T1000 (cell line): ENCODE results near the gene SLC10A7.

Source experiments
- DNase-seq: peaks from one replicate; lab custom pipeline; 2025; ENCODE audit warnings: mixed read lengths; lab: John Stamatoyannopoulos, UW

Gene SLC10A7

DNA sequence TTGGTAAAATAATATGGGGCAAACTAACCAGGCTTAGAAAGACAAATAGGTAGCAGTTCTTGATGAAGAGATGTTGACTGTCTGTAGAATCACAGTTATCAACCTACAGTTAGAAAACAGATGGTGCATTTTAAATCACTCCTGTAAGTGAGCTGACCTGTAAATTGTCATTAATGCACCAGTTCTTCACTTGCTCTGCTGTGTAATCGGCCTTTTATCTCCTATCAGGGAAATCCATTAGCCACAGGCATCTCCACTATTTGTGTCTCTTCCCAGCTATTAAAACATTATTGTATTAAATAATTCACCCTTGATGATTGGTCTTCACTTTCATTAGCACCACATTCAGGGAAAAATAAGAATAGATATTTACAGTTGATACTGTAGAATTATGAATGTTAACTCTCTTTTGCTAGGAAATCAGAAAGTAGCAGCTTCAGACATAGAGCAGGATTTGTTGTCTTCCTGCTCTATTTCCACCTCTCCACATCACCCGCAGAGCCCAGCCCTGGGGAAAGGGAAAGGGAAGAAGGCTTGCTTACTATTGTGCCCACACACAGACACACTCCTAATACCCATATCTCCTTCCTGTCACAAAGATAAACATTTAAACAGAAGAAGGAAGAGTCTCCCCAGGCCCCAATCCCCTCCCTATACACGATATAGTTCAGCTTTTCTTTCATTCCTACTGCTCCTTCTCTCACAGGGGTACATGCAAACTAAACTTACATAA is 210.3 kb downstream of the SLC10A7 start:
- DNase-seq = no peak

DNA sequence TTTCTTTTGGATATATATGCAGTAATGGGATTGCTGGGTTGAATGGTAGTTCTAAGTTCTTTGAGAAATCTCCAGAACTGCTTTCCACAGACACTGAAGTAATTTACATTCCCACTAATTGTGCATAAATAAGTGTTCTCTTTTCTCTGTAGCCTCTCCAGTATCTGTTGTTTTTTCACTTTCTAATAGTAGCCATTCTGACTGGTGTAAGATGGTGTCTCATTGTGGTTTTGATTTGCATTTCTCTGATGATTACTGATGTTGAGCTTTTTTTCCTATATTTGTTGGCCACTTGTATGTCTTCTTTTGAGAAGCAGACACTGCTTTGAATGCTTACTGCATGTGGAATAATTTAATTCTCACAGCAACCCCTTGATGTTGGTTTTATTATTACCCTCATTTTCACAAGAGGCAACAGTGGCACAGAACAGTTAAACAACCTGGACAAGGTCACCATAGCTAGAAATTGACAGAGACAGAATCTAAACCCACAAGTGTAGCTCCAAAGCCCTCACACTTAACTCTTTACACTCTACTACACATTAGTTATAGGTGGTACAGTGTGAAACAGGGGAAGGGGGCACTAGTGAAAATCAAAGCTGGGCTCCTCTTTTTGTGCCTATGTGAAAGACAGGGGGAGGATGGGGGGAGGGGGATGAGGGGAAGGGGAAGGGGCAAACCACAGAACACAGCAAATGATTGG is 211.3 kb downstream of the SLC10A7 start:
- no peak for DNase-seq

DNA sequence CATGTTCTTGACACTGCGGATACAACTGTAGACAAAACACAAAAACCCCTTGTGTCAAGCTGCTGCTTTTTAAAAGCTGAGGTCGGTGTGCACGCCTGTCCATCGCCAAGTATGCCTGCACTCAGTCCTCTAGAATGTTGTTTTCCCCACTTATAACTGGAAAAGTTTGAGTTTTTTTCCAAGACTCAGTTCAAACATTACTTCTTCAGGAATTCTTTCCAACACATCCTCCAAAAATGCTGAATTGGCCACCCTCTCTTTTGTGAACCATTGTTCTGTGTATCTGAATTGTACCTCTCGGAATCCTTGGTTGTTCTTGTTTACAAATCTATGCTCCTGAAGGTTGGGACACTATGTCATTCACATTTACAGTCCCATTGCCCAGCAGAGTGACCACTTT is 212.8 kb downstream of the SLC10A7 start:
- no peak for DNase-seq

DNA sequence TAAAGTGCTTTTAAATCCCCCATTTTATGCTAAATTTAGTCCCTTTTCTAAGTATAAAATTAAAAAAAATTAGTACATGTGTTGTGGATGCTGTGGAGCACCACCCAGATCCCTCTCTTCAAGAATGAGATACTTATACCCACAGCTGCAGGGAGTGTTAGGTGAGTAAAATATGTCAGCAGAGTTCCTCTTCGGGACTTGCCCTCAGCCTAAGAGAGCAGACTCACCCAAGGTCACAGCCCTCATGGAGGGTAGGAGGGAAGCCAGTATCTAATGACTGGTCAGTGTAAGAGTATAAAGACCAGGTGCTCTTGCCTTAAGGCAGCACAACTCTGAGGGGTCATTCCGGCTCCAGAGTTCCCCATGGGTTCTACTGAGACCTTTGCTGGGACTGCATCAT is 218.9 kb downstream of the SLC10A7 start:
- no peak for DNase-seq

DNA sequence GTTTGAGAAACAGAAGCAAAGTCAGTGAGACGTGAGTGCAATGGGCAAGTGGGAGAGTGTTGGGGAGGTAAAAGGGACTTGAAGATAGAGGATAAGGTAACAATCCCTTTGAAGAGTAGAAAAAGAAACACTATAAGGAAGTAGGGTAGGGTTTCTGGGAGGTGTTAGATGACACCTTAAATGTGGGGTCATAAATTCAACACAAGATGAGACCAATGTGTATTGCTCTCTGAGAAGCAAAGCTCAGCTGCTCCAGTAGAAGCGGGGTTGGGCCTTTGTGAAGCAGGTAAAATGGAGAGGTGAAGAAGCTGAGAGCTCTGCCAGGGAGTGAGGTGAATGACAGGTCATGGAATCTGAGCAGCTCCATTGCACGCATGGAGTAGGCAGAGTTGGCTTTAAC is 222.1 kb downstream of the SLC10A7 start:
- no peak for DNase-seq

DNA sequence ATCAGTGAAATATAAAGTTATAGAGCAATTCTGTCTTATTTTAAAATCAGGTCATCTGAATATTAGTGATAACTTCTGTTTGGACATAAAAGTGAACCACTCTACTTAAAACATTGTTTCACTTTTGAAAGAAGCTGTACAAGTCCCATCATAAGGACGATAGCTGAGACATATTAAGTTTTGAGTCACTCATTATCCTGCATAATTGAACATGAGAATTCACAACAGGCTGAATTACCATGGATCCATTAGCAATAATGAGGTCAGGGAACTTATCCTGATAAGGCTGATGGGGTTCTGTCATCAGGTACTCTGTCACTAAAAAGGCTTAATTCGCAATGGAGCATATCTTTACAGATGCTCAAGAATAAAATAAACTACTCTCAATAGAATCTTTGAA is 227.0 kb downstream of the SLC10A7 start:
- DNase-seq = no peak

DNA sequence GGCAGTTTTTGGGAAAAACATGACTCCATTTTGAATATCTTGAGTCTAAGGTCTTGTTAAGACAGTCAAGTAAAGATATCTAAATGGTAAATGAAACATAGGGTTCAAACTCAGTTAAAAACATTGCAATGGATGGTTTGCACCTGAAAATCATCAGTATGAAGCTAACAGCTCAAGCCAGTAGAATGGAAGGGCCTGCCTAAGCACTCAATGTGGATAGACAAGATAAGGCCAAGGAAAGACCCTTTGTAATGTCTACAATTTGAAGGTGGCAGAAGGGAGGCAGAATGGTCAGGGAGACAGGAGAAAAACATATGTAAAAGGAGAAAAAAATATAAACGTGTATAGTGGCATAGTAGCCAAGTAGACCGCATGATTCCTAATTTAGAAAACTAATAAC is 229.2 kb downstream of the SLC10A7 start:
- no peak for DNase-seq

DNA sequence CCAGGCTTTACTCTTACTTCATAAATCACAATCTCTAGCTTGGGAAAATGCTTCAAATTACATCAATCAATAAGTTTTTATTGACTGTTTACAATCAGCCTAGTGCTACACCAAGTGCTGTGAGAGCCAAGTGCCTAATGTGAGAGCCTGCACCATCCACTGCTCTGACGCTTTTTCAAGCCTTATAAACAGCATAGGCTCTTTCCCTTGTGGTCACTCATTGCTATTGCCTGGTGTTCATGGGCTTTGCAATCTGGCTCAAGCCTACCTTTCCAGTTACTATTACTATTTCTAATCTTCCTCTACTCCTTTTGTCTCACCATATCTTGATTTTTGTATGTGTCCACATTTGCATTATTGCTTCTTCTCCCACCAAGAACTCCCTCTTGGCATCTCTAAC is 230.4 kb downstream of the SLC10A7 start:
- no peak for DNase-seq

DNA sequence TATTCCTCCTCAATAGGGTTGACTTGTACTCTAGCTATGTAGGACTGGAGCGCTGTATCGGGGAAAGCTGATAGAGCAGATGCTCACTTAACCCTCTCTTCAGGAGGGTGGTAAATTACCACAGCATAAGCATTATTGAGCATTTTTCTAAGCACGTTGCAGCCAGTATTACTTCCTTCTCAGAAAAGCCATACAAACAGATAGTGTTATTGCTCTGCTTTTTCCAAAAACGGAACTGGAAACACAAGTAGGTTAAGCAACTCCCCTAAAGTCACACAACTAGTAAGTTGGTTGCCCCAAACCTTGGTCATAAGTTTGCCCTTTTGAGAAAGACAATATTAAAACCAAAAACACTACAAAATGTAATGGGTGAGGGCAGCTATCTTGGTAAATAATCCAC is 233.5 kb downstream of the SLC10A7 start:
- DNase-seq = no peak

DNA sequence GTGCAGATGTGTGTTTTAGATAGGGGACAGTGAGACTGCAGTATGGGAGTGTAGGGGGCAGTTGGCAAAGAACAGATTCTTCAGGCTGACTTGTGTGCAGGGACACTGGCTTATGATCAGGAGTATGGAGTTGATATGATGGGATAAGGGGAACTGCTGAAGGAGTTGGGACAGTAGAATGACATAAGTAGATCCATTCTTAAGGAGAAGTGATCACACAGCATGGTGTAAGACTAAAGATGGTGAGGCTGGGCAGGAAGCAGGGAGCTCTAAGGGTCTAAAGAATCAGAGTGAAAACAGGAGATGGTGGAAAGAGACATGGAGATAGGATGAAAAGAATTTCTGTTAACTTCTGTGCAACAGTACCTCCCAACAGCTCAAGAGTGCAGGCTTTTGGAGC is 236.7 kb downstream of the SLC10A7 start:
- no peak for DNase-seq

DNA sequence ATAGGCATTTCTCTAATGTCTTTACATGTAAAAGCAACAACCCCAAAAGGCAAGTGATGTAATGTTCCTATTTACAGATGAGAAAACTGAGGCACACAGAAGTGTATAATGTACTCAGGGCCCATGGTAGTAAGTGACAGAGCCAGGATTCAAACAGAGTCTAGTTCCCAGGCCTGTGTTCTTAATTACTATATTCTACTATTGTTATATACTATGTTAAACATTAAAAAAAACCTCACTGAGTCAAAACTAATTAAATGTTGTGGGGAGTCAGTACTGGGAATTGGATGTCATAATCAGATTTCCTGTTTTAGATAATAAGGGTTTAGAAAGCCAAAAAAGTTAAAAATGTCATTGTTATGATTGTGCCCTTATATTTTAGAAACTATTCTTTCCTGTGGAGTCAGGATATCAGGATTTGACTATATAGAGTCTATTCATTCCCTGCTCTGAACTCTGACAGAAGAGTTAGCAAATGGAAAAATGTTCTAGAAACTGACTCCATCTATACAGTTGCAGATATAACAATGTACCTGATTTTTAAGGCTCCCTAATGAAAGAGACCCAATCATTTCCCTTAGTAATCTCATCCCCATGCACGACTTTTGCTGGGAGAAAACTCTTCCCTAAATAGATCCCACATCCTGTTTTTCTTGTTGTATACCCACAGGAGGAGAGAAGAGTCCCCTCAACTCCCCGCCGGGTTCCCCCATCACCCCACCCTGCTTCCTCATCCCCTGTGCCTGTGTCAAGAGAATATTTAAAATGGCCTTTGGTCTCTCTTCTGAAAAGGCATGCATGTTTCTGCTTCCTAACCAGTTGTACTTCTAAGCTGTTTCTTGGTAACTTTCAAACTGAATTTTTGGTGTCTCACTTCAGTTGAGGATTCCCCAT is 237.7 kb downstream of the SLC10A7 start:
- DNase-seq = no peak

DNA sequence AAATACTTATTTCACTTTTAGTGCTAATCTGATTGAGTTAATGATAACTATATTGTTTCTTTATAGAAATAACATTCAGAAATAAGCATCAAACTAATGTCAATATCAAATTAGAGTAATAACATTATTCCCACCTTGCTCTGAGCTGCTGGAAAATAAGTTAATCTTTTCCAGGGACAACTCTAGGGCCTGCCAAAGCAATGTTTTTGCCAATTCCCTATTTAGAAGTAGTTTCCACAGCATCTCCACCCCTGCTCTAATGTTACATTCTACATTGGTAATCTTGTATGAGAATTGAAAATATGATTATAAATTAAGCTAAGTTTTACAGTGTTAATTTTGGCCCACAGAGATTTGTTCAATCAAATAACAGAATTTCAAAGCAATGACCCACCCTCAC is 239.1 kb downstream of the SLC10A7 start:
- no peak for DNase-seq

DNA sequence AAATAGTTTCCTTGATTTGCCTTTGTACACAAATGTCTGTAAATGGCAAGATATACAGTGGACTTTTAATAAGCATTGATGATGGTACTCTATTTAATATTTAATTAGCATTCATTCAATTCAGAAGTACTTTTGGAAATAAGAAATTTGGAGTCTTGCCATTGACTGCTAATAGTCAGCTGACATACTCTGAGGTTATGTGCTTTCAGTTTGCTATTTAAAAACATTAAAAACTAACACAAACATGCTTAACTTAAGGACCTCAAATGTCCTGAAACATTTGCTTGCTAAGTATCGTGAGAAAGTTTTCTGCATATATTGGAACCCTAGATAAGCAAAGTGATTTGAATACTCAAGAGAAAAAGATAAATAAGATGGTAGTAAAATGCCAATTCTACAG is 242.8 kb downstream of the SLC10A7 start:
- DNase-seq = no peak

DNA sequence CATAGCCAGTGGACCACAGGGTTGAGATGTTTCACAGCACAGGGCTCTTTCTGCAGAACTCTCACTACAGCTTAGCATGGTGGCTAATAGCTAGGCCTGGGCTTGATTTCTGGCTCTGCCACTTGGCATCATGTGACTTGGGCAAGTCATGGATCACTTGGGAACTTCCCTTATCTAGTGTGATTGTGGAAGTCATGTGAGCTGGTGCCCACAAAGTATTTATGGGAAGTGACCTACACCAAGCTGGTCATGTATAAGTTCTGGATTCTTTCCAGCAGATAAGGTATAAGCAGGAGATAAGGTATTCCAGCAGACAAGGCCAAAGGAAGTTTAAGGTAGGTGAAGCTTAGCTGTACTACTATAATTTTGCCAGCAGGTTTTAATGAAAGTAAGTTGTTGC is 246.4 kb downstream of the SLC10A7 start:
- DNase-seq = no peak

DNA sequence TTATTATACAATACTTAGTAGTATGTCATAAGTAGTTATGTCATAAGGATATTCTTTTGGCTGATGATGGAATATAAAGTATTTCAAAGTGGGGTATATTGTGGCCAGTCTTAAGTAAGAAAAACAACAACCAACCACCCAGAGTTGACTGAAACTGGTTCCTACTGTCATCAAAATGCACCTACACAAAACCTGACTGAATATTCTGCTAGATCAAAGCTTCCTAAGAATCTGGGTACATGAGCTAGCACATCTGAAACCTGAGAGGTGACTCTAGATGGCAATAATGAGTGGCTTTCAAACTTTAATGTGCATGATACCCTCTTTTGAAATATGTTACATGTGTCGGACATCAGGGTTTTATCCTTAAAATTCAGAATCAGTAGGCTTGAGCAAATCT is 247.0 kb downstream of the SLC10A7 start:
- no peak for DNase-seq

DNA sequence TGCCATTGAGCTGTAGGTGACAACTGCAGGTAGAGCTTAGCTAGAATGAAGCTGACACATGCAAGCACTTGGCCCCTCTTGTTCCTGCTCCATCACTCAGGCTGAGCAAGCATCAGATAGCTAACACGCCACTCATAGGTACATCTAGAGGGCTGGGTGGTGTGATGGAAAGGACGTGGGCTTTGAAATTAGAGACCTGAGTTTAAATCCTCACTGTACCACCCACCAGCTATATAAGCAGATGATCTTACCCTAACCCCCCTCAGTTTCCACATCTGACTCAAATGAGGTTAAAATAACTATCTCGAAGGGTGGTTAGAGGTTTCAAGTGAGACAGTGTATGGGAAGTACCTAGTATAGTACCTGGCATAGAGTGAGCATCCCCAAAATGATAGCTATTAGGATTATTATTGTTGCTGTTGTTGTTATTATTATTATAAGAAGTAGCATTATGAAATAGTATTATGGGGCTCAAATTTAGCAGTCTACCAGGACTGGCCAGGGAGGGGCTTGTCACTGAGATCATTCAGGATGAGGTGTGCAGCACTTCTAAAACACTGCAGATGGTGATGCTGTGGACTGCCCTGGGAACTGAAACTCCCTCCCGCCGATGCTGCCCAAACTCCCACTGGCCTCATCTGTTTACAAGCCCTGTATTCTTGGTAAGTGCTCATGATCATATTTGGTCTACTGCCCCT is 248.4 kb downstream of the SLC10A7 start:
- no peak for DNase-seq

DNA sequence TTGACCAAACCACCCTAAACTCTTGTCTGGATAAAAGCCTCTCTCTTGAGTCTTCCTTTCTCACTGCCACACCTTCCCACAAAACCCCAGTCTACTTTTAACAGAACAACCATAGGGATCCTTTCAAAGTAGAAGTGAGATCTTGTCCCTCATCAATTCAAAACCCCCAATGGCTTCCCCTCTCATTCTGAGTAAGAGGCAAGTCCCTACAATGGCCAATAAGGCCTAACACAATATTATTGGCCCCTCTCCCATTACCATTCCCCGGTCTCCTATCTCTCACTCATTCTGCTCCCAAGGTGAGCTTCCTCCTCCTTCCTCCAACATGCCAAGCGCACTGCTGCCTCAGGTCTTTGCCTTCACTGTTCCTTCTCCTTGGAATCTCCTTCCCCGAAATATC is 250.3 kb downstream of the SLC10A7 start:
- no peak for DNase-seq

DNA sequence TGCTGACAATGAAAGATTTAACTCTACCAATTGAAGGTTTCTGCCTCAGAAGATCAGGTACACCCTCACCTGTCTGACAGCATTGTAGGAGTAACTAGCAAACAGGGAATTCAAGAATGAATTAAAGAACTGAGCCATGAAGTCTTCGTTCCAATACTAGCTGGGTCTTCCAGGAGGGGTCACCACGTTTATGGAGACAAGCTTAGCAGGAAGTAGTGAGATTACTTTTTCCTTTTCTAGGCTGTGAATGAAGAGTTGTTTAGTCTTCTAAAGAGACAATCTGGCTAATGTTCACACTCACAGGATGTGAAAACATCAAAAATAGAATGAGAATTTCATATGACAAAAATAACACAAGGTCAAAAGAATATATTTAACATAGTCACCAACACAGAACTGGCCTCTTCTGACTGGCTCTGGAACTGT is 252.5 kb downstream of the SLC10A7 start:
- DNase-seq = no peak

DNA sequence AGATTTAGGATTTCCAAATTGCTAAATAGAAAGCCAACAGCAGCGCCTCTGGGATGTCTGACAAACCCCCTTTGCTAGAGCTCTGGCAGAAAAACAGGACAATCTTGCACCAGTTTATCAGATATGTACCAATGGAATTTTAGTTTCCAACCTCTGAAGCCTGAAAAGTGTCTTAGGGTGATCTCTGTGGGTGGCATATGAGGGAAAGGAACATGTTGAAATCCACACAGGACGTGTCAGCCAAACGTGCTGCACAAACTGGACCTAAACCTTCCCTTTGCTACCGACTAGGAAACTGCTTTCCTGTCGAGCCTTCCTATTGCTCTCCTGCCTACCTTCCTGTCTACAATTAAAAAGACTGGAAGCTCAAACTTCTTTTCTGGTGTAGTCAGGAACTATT is 253.9 kb downstream of the SLC10A7 start:
- no peak for DNase-seq

DNA sequence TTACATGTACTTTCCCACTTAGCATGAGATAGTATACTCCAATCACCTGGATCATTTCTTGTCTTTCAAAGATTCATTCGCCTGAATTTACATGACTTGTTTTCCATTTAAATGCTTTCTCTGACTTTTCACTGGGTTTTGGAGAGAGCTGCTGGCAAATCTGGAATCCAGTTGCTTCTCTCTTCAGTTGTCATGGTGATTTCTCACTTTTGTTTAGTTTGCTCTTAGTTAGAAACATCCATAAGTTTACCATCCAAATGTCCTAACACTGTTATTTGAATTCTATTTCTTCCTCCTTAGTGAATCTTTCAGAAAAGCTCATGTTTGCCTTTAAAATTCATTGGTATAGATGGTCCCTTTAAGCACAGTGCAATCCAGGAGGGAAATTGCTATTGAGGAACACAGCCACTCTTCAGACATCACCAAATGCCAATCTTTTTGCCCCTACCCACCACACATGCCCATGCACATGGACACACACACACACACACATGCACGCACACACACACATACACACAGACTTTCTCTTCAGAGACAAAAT is 255.7 kb downstream of the SLC10A7 start:
- DNase-seq = no peak

DNA sequence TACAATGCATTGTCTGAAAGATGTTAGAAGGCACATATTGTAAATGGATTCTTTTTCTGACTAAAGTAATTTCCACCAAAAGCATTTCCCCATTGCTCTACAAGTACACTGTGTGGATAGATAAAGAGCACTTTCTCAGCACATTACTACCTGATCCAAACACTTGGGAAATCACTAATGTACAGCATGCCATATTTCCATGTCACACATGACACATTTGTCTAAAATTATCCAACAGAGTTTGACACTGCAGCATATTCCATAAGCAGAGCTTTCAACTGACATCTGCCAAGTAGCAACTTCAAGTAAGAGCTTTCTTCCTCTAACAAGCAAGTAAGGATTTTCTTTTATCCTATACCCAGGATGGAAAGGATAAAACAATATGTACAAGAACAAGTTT is 257.9 kb downstream of the SLC10A7 start:
- DNase-seq = no peak

DNA sequence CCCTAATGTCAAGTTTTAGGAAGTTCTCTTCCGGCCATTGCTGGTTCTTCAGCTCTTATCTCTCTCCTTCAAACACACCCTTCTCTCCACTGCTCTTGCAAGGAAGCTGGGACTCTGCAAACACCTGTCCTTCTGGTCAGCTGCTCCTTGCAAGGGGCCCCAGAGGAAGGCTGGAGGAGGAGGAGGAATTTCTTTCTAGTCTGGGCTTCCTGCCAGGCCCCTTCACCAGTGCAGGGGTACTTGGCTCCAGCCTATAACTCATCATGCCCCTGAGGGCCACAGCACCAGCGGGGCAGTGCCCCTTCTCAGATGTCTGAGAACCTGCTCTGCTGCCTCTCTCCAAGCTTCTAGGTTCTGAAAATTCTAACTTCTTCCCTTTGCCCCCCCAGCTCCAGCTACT is 260.7 kb downstream of the SLC10A7 start:
- no peak for DNase-seq
